Measurements from ENCODE around the gene NT5C1A.
A peak's percentile ranks its signal among the peaks of the same experiment; 100 is the strongest.

Gene NT5C1A

GRCh38 chr1:39655578-39656268 lies 16.2 kb downstream of the NT5C1A start:
- no peak for TF ChIP-seq CTCF (IDR thresholded peaks at IDR 0.05; ENCODE audit: borderline replicate concordance, control extremely low read depth, extremely low read depth, insufficient read depth, missing control alignments)
- in situ Hi-C loops (cut with MboI; ENCODE audit: low sequenced_read_pairs, unreplicated experiment): no loop called here
- DNase-seq (ENCODE audit: low spot score): no peak

GRCh38 chr1:39654291-39654690 lies 17.6 kb downstream of the NT5C1A start:
- in situ Hi-C loops (cut with MboI; ENCODE audit: low sequenced_read_pairs, unreplicated experiment): no loop called here
- TF ChIP-seq CTCF (IDR thresholded peaks at IDR 0.05; ENCODE audit: borderline replicate concordance, control extremely low read depth, extremely low read depth, insufficient read depth, missing control alignments): no peak
- DNase-seq (ENCODE audit: low spot score): no peak

GRCh38 chr1:39653546-39654031 lies 18.3 kb downstream of the NT5C1A start:
- TF ChIP-seq CTCF (IDR thresholded peaks at IDR 0.05; ENCODE audit: borderline replicate concordance, control extremely low read depth, extremely low read depth, insufficient read depth, missing control alignments): peak; percentile 86
- in situ Hi-C loops (cut with MboI; ENCODE audit: low sequenced_read_pairs, unreplicated experiment): no loop called here
- peak; percentile 76 for DNase-seq (ENCODE audit: low spot score)

- in situ Hi-C loops (cut with MboI; ENCODE audit: low sequenced_read_pairs, unreplicated experiment): no loop called here
- TF ChIP-seq CTCF (IDR thresholded peaks at IDR 0.05; ENCODE audit: borderline replicate concordance, control extremely low read depth, extremely low read depth, insufficient read depth, missing control alignments): no peak
- DNase-seq (ENCODE audit: low spot score): no peak
Observed at GRCh38 chr1:39652554-39652953, 19.4 kb downstream of the NT5C1A start.

GRCh38 chr1:39652105-39652504 lies 19.8 kb downstream of the NT5C1A start:
- no peak for TF ChIP-seq CTCF (IDR thresholded peaks at IDR 0.05; ENCODE audit: borderline replicate concordance, control extremely low read depth, extremely low read depth, insufficient read depth, missing control alignments)
- in situ Hi-C loops (cut with MboI; ENCODE audit: low sequenced_read_pairs, unreplicated experiment): no loop called here
- no peak for DNase-seq (ENCODE audit: low spot score)

- DNase-seq (ENCODE audit: low spot score): no peak
- in situ Hi-C loops (cut with MboI; ENCODE audit: low sequenced_read_pairs, unreplicated experiment): no loop called here
Observed at GRCh38 chr1:39650431-39650830, 21.5 kb downstream of the NT5C1A start.

More at GRCh38 chr1:39650431-39650830, 21.5 kb downstream of the NT5C1A start:
- TF ChIP-seq CTCF (IDR thresholded peaks at IDR 0.05; ENCODE audit: borderline replicate concordance, control extremely low read depth, extremely low read depth, insufficient read depth, missing control alignments): no peak
